Nucleus accumbens (tissue), 56 donors: Measurements from ENCODE around the gene FAM78A.
"Not testable (repeated sequence)": the region's sequence is repeated elsewhere in the genome, so short reads cannot be mapped to it uniquely, and the experiment has no call there.

Source experiments
- DNase-seq, 56 donors: peaks; one replicate each; lab custom pipeline; 2025; lab: John Stamatoyannopoulos, UW

FAM78A gene

GRCh38 chr9:131282688-131283422 lies 6.5 kb upstream of the FAM78A start:
- DNase-seq, result peak in 2 of 56 donors; percentile 17 to 65

GRCh38 chr9:131282175-131282574 lies 5.9 kb upstream of the FAM78A start:
- no peak for DNase-seq

- DNase-seq, result no peak
Measured at GRCh38 chr9:131281119-131281965, 5.0 kb upstream of the FAM78A start.

- DNase-seq, result no peak
Measured at GRCh38 chr9:131280660-131281059, 4.3 kb upstream of the FAM78A start.

DNA sequence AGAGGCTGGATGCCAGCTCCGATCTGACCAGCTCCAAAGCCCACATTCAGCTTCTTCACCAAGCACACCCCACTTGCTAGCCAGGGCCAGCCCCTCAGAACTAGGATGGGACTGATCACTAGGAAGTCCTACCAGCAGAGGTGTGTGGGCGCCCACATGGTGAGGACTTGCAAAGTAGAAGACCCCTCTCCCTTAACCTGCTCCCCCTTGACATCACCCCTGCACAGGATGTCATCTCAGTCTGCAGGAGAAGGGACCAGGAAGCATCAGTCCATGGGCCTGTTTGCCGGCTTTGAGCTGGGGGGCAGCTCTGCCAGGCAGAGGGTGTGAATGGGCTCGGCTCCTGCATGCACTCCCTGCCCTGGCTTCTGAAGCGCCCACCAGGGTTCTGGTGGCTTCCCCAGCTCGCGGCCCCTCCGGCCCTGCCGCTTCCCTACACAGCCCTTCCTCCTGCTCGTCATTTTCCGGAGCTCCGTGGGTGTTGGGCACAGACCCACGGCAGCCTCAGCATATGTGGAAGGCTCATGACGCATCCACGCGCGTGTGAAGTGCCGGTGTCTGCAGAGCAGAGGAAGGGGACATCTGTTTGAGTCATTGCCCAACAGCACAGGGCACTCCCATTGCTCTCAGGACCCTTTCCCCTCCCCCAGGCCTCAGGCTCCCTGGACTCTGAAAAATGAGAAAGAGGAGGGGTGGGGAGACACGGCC lies 3.7 kb upstream of the FAM78A start:
- no peak for DNase-seq

- no peak for DNase-seq
Measured at GRCh38 chr9:131279196-131279862, 3.0 kb upstream of the FAM78A start.

DNA sequence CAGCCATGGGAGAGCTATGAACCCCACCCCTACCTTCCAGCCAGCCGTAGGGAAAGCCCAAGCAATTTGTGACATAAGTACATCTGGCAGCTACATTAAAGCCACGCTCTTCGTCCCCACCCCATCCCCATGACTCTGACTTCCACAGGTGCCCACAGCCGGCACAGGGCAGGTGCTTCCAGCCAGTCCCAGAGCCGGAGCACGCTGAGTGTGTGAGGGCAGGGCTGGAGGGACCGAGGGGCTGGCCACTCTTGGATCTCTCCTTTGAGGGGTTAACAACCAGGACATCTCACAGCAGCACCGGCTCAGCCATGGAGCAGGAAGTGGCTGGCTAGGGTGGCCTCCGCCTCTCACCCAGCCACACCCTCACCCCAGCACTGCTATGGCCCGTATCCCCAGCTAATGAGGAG lies 2.4 kb upstream of the FAM78A start:
- DNase-seq, result no peak

DNA sequence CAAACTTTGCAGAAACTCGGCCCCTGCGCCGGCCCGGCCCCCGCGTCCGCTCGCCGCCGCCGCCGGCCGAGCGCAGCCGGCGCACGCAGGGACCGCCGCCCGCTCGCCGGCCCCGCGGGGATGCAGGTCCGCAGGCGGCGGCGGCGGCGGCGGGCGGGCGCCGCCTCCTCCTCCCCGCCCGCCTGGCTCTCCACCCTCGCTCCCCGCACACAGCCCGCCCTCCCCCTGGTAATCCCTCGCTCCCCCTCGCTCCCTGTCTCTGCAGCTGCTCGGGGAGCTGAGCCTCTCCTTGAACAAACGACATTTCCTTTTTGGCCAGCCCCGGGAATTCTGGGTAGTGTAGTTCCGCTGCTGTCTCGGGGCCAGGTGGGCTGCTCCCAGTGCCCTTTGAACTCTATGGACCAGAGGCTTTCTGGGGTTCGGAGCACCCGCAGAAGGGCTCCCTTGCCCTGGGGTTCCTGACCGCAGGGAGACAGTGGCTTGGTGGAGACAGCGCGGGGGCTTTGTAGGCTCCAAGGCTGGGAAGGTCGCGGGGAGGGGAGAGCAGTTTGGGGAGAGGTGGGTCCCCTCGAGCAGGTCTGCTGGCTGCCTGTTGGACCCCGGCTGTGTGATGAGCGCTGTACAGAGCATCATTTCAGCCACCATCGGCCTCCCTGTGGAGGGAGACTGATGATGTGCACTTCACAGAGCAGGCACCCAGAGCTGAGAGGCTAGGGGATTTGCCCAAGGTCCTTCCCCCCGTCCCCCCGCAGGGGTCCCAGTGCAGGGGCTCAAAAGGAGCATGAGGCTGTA lies 1.8 kb upstream of the FAM78A start:
- peak in 54 of 56 donors; percentile 23 to 91 (median 80) for DNase-seq

DNA sequence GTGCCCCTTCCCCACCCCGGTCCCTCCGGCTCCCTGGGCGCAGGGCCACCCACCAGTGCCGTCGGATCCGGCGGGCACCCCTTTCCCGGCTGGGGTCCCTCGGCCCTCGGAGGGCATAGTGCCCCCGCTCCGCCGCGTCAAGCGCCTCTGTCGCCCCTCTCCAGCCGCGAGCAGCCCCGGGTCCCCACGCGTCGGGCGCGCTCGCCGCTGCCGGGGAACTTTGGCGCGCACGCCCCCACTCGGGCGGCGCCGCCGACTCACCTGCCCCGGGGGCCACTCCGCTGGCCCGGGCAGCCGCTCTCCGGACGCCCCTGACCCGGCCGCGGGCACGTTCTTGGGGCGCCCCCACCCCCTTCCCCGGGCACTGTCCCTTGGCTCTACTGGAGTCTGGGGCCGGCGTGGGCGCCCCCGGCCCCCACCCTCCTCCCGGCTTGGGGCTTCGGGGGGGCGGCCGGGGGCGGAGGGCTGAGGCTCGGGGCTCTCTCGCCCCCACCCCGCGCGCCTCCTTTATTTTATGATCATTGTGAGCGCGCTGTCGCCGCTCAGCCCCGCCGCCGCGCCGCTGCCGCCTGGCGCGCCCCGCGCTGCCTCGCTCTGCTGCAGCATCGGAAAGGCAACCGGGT lies 1.1 kb upstream of the FAM78A start:
- no peak for DNase-seq

DNA sequence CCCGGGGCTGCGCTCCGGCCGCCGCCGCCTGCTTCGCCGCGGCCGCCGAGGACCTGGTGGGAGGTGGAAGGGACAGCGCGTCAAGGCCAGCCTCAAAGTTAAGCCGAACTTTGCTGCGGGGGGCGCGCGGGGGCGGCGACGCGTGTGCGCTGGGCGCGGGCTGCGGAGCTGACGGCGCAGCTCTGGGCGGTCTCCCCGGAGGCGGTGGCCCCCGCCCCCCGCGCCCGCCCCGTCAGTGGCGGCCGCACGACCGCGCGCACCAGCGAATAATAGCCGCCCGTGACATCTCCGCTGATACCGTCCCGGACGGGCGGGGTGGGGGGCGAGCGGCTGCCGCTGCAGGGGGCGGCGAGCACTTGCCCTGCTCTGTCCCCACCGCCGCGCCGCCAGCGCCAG lies 579 bp upstream of the FAM78A start:
- DNase-seq, result no peak

GRCh38 chr9:131275332-131276093 lies 797 bp downstream of the FAM78A start:
- DNase-seq, result no peak

- peak in 3 of 56 donors; percentile 17 to 31 (median 20) for DNase-seq
Measured at GRCh38 chr9:131274674-131275331, 1.5 kb downstream of the FAM78A start.

DNA sequence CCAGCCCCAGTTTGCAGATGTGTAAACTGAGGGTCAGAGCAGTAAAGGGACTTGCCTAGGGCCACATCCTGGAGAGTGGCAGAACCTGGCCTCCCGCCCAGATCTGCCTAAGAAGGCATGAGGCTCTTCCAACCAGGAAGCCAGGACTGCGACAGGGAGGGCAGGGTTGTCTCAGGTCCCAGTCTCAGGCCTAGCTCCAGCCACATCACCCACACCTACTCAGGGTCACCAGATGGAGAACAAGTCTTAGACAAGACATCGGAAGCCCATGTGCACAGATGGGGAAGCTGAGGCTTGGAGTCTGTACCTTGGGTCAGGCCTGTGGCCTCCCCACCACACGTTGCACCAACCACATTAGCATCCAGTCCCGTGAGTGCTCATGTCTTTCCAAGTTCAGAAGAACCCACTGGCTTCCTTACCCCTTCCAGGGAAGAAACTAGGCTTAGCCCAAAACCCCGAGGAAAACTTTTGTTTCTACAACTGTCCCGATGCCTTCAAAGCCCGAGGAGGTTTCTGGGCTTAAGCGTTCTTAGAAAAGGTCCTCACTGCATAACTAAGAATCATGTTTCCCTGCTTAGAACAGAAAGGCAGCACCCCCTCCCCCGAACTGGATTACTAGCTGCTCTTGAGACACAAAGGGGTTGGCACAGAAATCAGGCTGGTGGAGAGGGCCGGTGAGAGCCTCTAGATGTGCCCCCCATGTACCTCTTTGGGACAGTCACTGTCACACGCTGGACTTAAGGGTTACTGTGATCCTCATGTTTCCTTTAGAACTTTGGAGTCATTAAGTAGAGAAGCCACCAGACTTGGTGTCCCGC lies 2.2 kb downstream of the FAM78A start:
- no peak for DNase-seq

GRCh38 chr9:131273146-131273855 lies 3.0 kb downstream of the FAM78A start:
- DNase-seq, result peak in 2 of 56 donors; percentile 16 to 18

- DNase-seq, result no peak
Measured at GRCh38 chr9:131272212-131272611, 4.1 kb downstream of the FAM78A start.

GRCh38 chr9:131271506-131271931 lies 4.8 kb downstream of the FAM78A start:
- peak in 13 of 56 donors; percentile 12 to 51 (median 32) for DNase-seq

DNA sequence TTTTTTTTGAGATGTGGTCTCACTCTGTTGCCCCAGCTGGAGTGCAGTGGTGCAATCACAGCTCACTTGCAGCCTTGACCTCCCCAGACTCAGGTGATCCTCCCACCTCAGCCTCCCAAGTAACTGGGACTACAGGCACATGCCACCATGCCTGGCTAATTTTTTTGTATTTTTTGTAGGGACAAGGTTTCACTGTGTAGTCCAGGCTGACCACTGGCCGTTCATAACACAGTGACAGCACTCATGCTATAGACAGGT lies 5.4 kb downstream of the FAM78A start:
- not testable (repeated sequence) for DNase-seq
